SU-DHL-6 (cell line): ENCODE results near the gene DHCR24.

ENCODE experiments used
- H2AFZ ChIP-seq: fragments of 200-600 bp; sonication (generic); 2 replicates; pipeline ENCODE4 v1.6.1; 2014; ENCODE audit warnings: low read depth, mild to moderate bottlenecking, moderate library complexity, mixed read lengths, antibody characterized with exemption, low read length; ENCODE audit not compliant: severe bottlenecking
- H3F3A ChIP-seq: fragments of 200-600 bp; shearing (Covaris generic); 2 replicates; pipeline ENCODE4 v1.6.0; 2016; ENCODE audit warnings: antibody characterized with exemption, mild to moderate bottlenecking; ENCODE audit not compliant: insufficient read depth
- H3K27ac ChIP-seq: fragments of 200-600 bp; sonication (generic); 2 replicates; pipeline ENCODE4 v1.5.1; 2016; ENCODE audit warnings: low read depth, mild to moderate bottlenecking, low read length, moderate library complexity, mixed read lengths
- H3K27me3 ChIP-seq: fragments of 200-600 bp; sonication (generic), shearing (Covaris generic); 2 replicates; pipeline ENCODE4 v1.6.0; 2014; ENCODE audit warnings: mild to moderate bottlenecking, low read length
- H3K36me3 ChIP-seq: fragments of 200-600 bp; sonication (generic); 2 replicates; pipeline ENCODE4 v1.6.1; 2014; ENCODE audit warnings: mild to moderate bottlenecking, low read length, mixed read lengths
- H3K4me2 ChIP-seq: fragments of 300-600, 200-600 bp; shearing (Covaris generic), sonication (generic); 2 replicates; pipeline ENCODE4 v1.6.0; 2014; ENCODE audit warnings: low read length, low read depth, mild to moderate bottlenecking; ENCODE audit not compliant: poor library complexity, severe bottlenecking
- H3K4me3 ChIP-seq: fragments of 200-600 bp; sonication (generic); 2 replicates; pipeline ENCODE4 v1.5.1; 2014; ENCODE audit warnings: antibody characterized with exemption, low read length, mild to moderate bottlenecking, mixed read lengths; ENCODE audit not compliant: insufficient read depth, poor library complexity, severe bottlenecking
- H3K79me2 ChIP-seq: fragments of 200-600 bp; sonication (generic); 2 replicates; pipeline ENCODE4 v1.6.1; 2014; ENCODE audit warnings: mild to moderate bottlenecking, low read length, moderate library complexity; ENCODE audit not compliant: insufficient read depth
- H3K9ac ChIP-seq: fragments of 200-600 bp; sonication (generic); 2 replicates; pipeline ENCODE4 v1.7.0; 2014; ENCODE audit warnings: mild to moderate bottlenecking, low read length
- H3K9me2 ChIP-seq: fragments of 200-600 bp; sonication (generic); replicated peaks from 2 replicates; pipeline ENCODE4 v1.6.1; 2014; ENCODE audit warnings: low read length; ENCODE audit not compliant: insufficient read depth
- H3K9me3 ChIP-seq: fragments of 200-600 bp; sonication (generic); 2 replicates; pipeline ENCODE4 v1.6.1; 2014; ENCODE audit warnings: low read length, mixed read lengths; ENCODE audit not compliant: insufficient read depth
- H4K20me1 ChIP-seq: fragments of 200-600 bp; sonication (generic); 2 replicates; pipeline ENCODE4 v1.6.1; 2014; ENCODE audit warnings: low read depth, mild to moderate bottlenecking, antibody characterized with exemption, low read length, moderate library complexity, mixed read lengths
- CTCF ChIP-seq: fragments of 200-600 bp; sonication (generic); IDR thresholded peaks from one replicate; pipeline ENCODE4 v1.5.1; 2017; ENCODE audit warnings: antibody characterized with exemption, mild to moderate bottlenecking, low read length, moderate library complexity; ENCODE audit not compliant: insufficient read depth, poor library complexity, severe bottlenecking
- EZH2phosphoT487 ChIP-seq: fragments of 200-600 bp; sonication (generic), shearing (Covaris generic); conservative IDR thresholded peaks from 2 replicates; pipeline ENCODE4 v1.6.1; 2018; ENCODE audit warnings: mild to moderate bottlenecking, antibody characterized with exemption, low read length, moderate library complexity, mixed read lengths

DHCR24 gene

GRCh38 chr1:54857746-54858561, 29.0 kb downstream of the DHCR24 start:
- no peak overlapping the region for H3K4me2 ChIP-seq
- H3K79me2 ChIP-seq: no peaks in the 10 kb centered on the region

GRCh38 chr1:54857141-54857540, 29.9 kb downstream of the DHCR24 start:
- no peaks in the 10 kb centered on the region for H3K9me2 ChIP-seq
- H2AFZ ChIP-seq: no peak overlapping the region
- H3K79me2 ChIP-seq: no peaks in the 10 kb centered on the region
- no peaks in the 10 kb centered on the region for H3F3A ChIP-seq
- no peaks in the 10 kb centered on the region for H3K9me3 ChIP-seq
- H3K27ac ChIP-seq: no peak overlapping the region
- peaks cover 10% of the 10 kb centered on the region; the same call in 1 of the 2 replicates for H3K36me3 ChIP-seq
- H3K4me2 ChIP-seq: no peak overlapping the region
- no peak overlapping the region for H3K4me3 ChIP-seq
- H3K9ac ChIP-seq: no peak overlapping the region
- TF ChIP-seq CTCF: no peak
- TF ChIP-seq EZH2phosphoT487: no peak
- H4K20me1 ChIP-seq: no peaks in the 10 kb centered on the region; the same call in 1 of the 2 replicates
- no peaks in the 10 kb centered on the region for H3K27me3 ChIP-seq

More at GRCh38 chr1:54857746-54858561, 29.0 kb downstream of the DHCR24 start:
- Histone ChIP-seq H3K27ac (no peak overlapping the region), H4K20me1 (no peaks in the 10 kb centered on the region; the same call in 1 of the 2 replicates), H3K4me3 (no peak overlapping the region), H3K9me2 (no peaks in the 10 kb centered on the region), H3K9me3 (no peaks in the 10 kb centered on the region), H2AFZ (no peak overlapping the region), H3K36me3 (peaks cover 13% of the 10 kb centered on the region; the same call in 1 of the 2 replicates), H3K27me3 (no peaks in the 10 kb centered on the region), H3K9ac (no peak overlapping the region), H3F3A (no peaks in the 10 kb centered on the region)
- no peak for TF ChIP-seq EZH2phosphoT487
- TF ChIP-seq CTCF: no peak

- no peaks in the 10 kb centered on the region for H3K9me2 ChIP-seq
- H3K79me2 ChIP-seq: no peaks in the 10 kb centered on the region
These were observed 32.5 kb downstream of the DHCR24 start for GRCh38 chr1:54854381-54855020.

More at GRCh38 chr1:54854381-54855020, 32.5 kb downstream of the DHCR24 start:
- no peak overlapping the region for H3K4me2 ChIP-seq
- no peaks in the 10 kb centered on the region for H3F3A ChIP-seq
- H3K9ac ChIP-seq: no peak overlapping the region
- H3K9me3 ChIP-seq: no peaks in the 10 kb centered on the region
- H3K27ac ChIP-seq: no peak overlapping the region
- TF ChIP-seq EZH2phosphoT487: no peak
- no peak for TF ChIP-seq CTCF
- no peaks in the 10 kb centered on the region; the same call in 1 of the 2 replicates for H4K20me1 ChIP-seq
- H3K27me3 ChIP-seq: no peaks in the 10 kb centered on the region
- no peak overlapping the region for H2AFZ ChIP-seq
- peaks cover 16% of the 10 kb centered on the region; the same call in 1 of the 2 replicates for H3K36me3 ChIP-seq
- H3K4me3 ChIP-seq: no peak overlapping the region
